Superior temporal gyrus (tissue), 1 donor: ENCODE data around the gene FAHD2A.
"Not testable (repeated sequence)": the region's sequence is repeated elsewhere in the genome, so short reads cannot be mapped to it uniquely, and the experiment has no call there.

ENCODE experiments used
- DNase-seq: peaks from one replicate; pipeline ENCODE4 v3.0.0-alpha.2; 2016; ENCODE audit errors: extremely low spot score

Gene FAHD2A

GRCh38 chr2:95434507-95435076, 32.1 kb downstream of the FAHD2A start:
- DNase-seq: not testable (repeated sequence)

GRCh38 chr2:95435162-95435871, 32.8 kb downstream of the FAHD2A start:
- not testable (repeated sequence) for DNase-seq

- DNase-seq: not testable (repeated sequence)
Observed at GRCh38 chr2:95435872-95436209, 33.3 kb downstream of the FAHD2A start.

- not testable (repeated sequence) for DNase-seq
Observed at GRCh38 chr2:95442474-95443099, 40.1 kb downstream of the FAHD2A start.

DNA sequence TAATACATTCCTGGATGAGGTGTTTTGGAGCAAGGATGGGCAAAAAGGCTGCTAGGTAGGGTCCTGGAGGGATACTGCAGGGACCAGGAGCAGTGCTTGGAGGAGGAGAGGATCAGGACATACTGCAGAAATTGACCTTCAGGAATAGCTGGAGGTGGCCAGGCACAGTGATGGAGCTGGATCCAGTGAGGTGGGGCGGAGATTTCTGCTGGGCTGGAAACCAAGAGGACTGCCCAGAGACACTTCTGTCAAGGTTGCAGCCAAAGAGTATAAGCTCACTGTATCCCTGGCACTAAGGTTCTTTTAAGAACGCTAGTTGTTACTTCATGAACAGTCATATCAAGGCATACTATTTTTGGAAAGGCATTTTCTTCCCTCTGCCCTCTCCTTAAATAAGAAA, 42.8 kb downstream of the FAHD2A start:
- not testable (repeated sequence) for DNase-seq

GRCh38 chr2:95463292-95463691, 60.8 kb downstream of the FAHD2A start:
- not testable (repeated sequence) for DNase-seq
